K562 (cell line): ENCODE data around the gene IMPDH2. TPM values are rescaled to one million over a fixed set of nuclear protein-coding genes. Genes with fewer than 3 reads are reported as not detected.
A peak's percentile ranks its signal among the peaks of the same experiment; 100 is the strongest.

ENCODE experiments used
- BMI1 ChIP-seq: fragments of 150-350 bp; IDR thresholded peaks from 2 replicates; pipeline ENCODE4 v1.6.1; 2014; ENCODE audit warnings: low read length
- CREB3L1 ChIP-seq: fragments of 450-650 bp; IDR thresholded peaks from 2 replicates; pipeline ENCODE4 v1.6.1; 2014; ENCODE audit warnings: low read depth, mild to moderate bottlenecking, moderate library complexity, borderline replicate concordance
- EHMT2 ChIP-seq: fragments of 450-650 bp; IDR thresholded peaks from 2 replicates; pipeline ENCODE4 v1.6.1; 2018; ENCODE audit warnings: antibody characterized with exemption
- ELF2 ChIP-seq: fragments of 250-450 bp; sonication (Bioruptor Pico); IDR thresholded peaks from 2 replicates; pipeline ENCODE4 v1.5.0; 2021; ENCODE audit warnings: mild to moderate bottlenecking
- HCFC1 ChIP-seq: IDR thresholded peaks from 2 replicates; pipeline ENCODE4 v1.6.1; 2012; ENCODE audit warnings: low read depth, low read length, improper control_type of control experiment
- HMGXB4 ChIP-seq: sonication (generic); formaldehyde crosslinking; IDR thresholded peaks from 2 replicates; pipeline ENCODE4 v1.8.1; 2023; ENCODE audit warnings: mild to moderate bottlenecking, missing genetic modification reagents
- IRF1 ChIP-seq: sonication (generic); formaldehyde crosslinking; IDR thresholded peaks from 2 replicates; pipeline ENCODE4 v1.8.0; 2022; ENCODE audit warnings: missing genetic modification reagents, mild to moderate bottlenecking, borderline replicate concordance
- L3MBTL2 ChIP-seq: fragments of 450-650 bp; IDR thresholded peaks from 2 replicates; pipeline ENCODE4 v1.6.1; 2016; ENCODE audit warnings: mild to moderate bottlenecking, moderate library complexity
- MBD2 ChIP-seq: sonication (generic); IDR thresholded peaks from 2 replicates; pipeline ENCODE4 v1.6.1; 2016; ENCODE audit warnings: low read depth, borderline replicate concordance
- MED1 ChIP-seq: sonication (generic); formaldehyde crosslinking; IDR thresholded peaks from 2 replicates; pipeline ENCODE4 v1.8.1; 2023; ENCODE audit warnings: missing genetic modification reagents, borderline replicate concordance
- NCOA2 ChIP-seq, 2 experiments: fragments of 450-650 bp; IDR thresholded peaks; 2 replicates each; pipeline ENCODE4 v1.6.1; 2018; ENCODE audit warnings: mild to moderate bottlenecking in 2 of 2, moderate library complexity in 1 of 2; ENCODE audit not compliant: partially characterized antibody in 2 of 2
- RB1 ChIP-seq: fragments of 450-650 bp; IDR thresholded peaks from 2 replicates; pipeline ENCODE4 v1.6.1; 2017; ENCODE audit warnings: low read depth, mild to moderate bottlenecking
- RHOXF2B ChIP-seq: fragments of 250-450 bp; sonication (Bioruptor Pico); conservative IDR thresholded peaks from 2 replicates; pipeline ENCODE4 v1.5.1; 2021
- SMARCC2 ChIP-seq: fragments of 450-650 bp; IDR thresholded peaks from 2 replicates; pipeline ENCODE4 v1.6.1; 2017; ENCODE audit warnings: antibody characterized with exemption, moderate library complexity, mild to moderate bottlenecking, low read depth
- TFAP4 ChIP-seq: sonication (generic); formaldehyde crosslinking; IDR thresholded peaks from 2 replicates; pipeline ENCODE4 v1.8.0; 2022; ENCODE audit warnings: missing genetic modification reagents, mild to moderate bottlenecking, moderate library complexity, borderline replicate concordance
- VEZF1 ChIP-seq: fragments of 200-800 bp; sonication (Bioruptor generic); IDR thresholded peaks from 2 replicates; pipeline ENCODE4 v1.6.1; 2017; ENCODE audit warnings: missing genetic modification characterization, missing compliant biosample characterization
- ZBED1 ChIP-seq: IDR thresholded peaks from 2 replicates; pipeline ENCODE4 v1.6.1; 2014
- ZBTB7A ChIP-seq: IDR thresholded peaks from 2 replicates; pipeline ENCODE4 v1.6.1; 2011; ENCODE audit warnings: low read depth, mild to moderate bottlenecking, low read length, moderate library complexity, borderline replicate concordance; ENCODE audit not compliant: control insufficient read depth
- ZC3H4 ChIP-seq: sonication (generic); formaldehyde crosslinking; IDR thresholded peaks from 2 replicates; pipeline ENCODE4 v1.9.0; 2021; ENCODE audit warnings: missing genetic modification reagents, borderline replicate concordance
- ZNF75A ChIP-seq: fragments of 450-650 bp; formaldehyde crosslinking; IDR thresholded peaks from 2 replicates; pipeline ENCODE4 v1.4.0; 2020; ENCODE audit warnings: mild to moderate bottlenecking
- ZNF780A ChIP-seq: fragments of 250-450 bp; sonication (Bioruptor Pico); IDR thresholded peaks from 2 replicates; pipeline ENCODE4 v1.5.0; 2021; ENCODE audit warnings: mild to moderate bottlenecking
- ZNF785 ChIP-seq: fragments of 250-450 bp; sonication (Bioruptor Pico); IDR thresholded peaks from 2 replicates; pipeline ENCODE4 v1.4.0; 2020; ENCODE audit warnings: mild to moderate bottlenecking
- polyA plus RNA-seq, 8 experiments: library from polyadenylated mRNA; depleted of rRNA in 4 of 8; stranded (reverse) in 5 of 8; unstranded in 3 of 8; fragments of >200 nt; fragmentation: Nextera tagmentation in 2 of 8; fragmentation: Illumina TruSeq in 1 of 8; extraction: Ambion mirVana in 2 of 8; extraction: Trizol in 1 of 8; gene quantifications; 2 replicates each; pipeline versions ENCODE4 v1.2.1 to v1.2.3, GENCODE V29; 2011 to 2014; ENCODE audit warnings: inconsistent platforms in 1 of 8, missing spikeins in 1 of 8
- total RNA-seq, 7 experiments: library from RNA; depleted of rRNA in 6 of 7; stranded (reverse); fragments of >200 nt in 6 of 7; fragmentation: Illumina TruSeq in 2 of 7; extraction: Trizol in 2 of 7; gene quantifications; 2 replicates each; pipeline versions ENCODE4 v1.2.1 to v1.2.3, GENCODE V29; 2011 to 2021; ENCODE audit warnings: low replicate concordance in 1 of 7

The IMPDH2 gene
- total and polyA plus RNA-seq, 9 of the 15 experiments (the other 6 are each of a cell fraction or from before 2014, with no cell fraction given): 318 to 507 (median 366) TPM

GRCh38 chr3:49017971-49018706, 11.1 kb downstream of the IMPDH2 start, which contains the start of gene DALRD3 (continued):
- TF ChIP-seq ZBED1: 0 out of 2 replicates have a peak, but pooled peaks have one; percentile 22
- TF ChIP-seq BMI1: no peak
- TF ChIP-seq ZBTB7A: peak; percentile 61; the same call in 1 of the 2 replicates
- no peak for TF ChIP-seq HMGXB4 (CRISPR knock-in tag)
- no peak for TF ChIP-seq RHOXF2B (CRISPR knock-in tag)
- 0 out of 2 replicates have a peak, but pooled peaks have one; percentile 17 for TF ChIP-seq ZNF75A
- no peak for TF ChIP-seq IRF1
- peak; percentile 11; the same call in 1 of the 2 replicates for TF ChIP-seq ZNF780A (CRISPR knock-in tag)
- no peak for TF ChIP-seq ZC3H4
- TF ChIP-seq MED1: no peak
- TF ChIP-seq CREB3L1: no peak; the same call in 1 of the 2 replicates
- TF ChIP-seq TFAP4 (CRISPR knock-in tag): peak; percentile 82
- TF ChIP-seq L3MBTL2: peak; percentile 61; the same call in 1 of the 2 replicates
- no peak for TF ChIP-seq ZNF785 (CRISPR knock-in tag)
- peak; percentile 59 for TF ChIP-seq HCFC1
- TF ChIP-seq SMARCC2: no peak
- 0 out of 2 replicates have a peak, but pooled peaks have one; percentile 13 for TF ChIP-seq MBD2
- TF ChIP-seq NCOA2 (IDR thresholded peaks at IDR 0.05; ENCODE audit: partially characterized antibody in 2 of 2): no peak
- 0 out of 2 replicates have a peak, but pooled peaks have one; percentile 62 for TF ChIP-seq ELF2 (CRISPR knock-in tag)
- TF ChIP-seq VEZF1: peak; percentile 66
- no peak for TF ChIP-seq EHMT2
- TF ChIP-seq RB1: no peak
